ENCODE data around the gene GZMM.
A peak's percentile ranks its signal among the peaks of the same experiment; 100 is the strongest.

GZMM gene

GRCh38 chr19:511101-511851 lies 32.6 kb upstream of the GZMM start:
- peak; percentile 51 to 63 (median 61) for DNase-seq (ENCODE audit: low read depth in 2 of 3, low spot score in 1 of 3)

DNA sequence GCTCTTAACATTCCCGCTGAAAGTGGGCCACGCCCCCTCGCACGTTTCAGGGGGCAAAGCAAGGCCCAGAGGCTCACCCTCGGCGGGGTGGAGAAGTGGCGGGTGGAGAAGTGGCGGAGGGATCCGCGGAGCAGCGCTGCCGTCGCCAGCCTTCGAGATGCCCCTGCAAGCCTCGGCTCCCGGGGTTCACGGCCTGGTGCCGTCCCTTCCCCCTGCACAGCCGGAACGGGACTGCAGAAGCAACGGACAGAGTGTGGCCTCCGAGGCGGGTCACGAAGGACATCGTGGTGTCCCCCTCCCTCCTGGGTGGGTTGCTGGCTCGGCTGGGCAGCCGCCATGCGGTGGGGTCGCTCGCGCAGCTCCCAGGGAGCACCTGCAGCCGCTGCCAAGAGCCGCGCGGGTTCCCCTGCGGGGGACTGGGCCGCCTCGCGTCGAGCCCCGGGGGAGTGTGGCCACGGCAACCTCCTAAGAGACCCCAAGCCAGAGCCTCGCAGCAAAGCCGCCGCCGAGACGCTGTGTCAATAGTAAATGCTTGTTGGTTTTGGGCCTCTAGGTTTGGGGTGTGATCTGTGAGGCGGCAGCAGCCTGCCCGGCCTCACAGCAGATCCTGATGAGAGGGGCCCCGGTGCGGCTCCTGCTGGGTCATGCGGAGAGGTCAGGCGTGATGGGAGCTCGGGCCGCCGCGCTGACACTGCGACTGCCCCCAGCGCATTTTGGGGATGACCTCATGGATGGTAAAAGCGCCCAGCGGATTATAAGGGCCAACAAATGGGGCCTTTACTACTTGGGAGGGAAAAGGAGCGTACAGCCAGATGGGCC lies 31.1 kb upstream of the GZMM start:
- no peak for DNase-seq (ENCODE audit: low read depth in 2 of 3, low spot score in 1 of 3)

DNA sequence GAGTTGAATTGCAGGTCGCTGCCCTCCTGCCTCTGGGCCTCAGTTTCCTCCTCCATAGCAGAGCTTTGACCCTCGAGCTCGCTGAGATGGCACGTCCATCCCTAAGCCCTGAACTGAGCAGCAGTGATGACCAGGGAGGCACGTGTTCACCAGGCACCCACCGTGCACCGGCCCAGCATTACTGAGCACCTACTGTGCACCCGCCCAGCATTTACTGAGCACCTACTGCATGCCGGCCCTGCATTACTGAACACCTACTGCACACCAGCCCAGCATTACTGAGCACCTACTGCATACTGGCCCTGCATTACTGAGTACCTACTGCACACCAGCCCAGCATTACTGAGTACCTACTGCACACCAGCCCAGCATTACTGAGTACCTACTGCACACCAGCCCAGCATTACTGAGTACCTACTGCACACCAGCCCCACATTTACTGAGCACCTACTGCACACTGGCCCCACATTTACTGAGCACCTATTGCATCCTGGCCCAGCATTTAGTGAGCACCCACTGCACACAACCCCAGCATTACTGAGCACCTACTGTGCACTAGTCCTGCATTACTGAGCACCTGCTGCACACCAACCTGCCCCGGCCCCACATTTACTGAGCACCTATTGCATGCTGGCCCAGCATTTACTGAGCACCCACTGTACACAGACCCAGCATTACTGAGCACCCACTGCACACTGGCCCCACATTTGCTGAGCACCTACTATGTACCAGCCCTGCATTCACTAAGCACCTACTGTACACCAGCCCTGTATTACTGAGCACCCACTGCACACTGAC lies 30.3 kb upstream of the GZMM start:
- DNase-seq (ENCODE audit: low read depth in 2 of 3, low spot score in 1 of 3), result no peak

DNA sequence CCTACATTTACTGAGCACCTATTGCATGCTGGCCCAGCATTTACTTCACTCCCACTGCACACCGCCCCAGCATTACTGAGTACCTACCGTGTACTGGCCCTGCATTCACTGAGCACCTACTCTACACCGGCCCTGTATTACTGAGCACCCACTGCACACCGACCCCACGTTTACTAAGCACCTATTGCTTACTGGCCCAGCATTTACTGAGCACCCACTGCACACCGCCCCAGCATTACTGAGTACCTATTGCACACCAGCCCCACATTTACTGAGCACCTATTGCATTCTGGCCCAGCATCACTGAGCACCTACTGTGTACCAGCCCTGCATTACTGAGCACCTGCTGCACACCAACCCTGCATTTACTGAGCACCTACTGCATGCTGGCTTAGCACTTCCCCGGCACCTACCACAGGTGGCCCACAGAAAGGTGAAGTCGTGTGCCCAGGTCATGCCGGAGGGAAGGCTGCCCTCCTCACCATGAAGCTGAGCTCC lies 29.6 kb upstream of the GZMM start:
- DNase-seq (ENCODE audit: low read depth in 2 of 3, low spot score in 1 of 3), result no peak

GRCh38 chr19:517721-518597 lies 25.9 kb upstream of the GZMM start:
- DNase-seq (ENCODE audit: low read depth in 2 of 3, low spot score in 1 of 3), result no peak

GRCh38 chr19:518598-519231 lies 25.1 kb upstream of the GZMM start:
- DNase-seq (ENCODE audit: low read depth in 2 of 3, low spot score in 1 of 3), result no peak

DNA sequence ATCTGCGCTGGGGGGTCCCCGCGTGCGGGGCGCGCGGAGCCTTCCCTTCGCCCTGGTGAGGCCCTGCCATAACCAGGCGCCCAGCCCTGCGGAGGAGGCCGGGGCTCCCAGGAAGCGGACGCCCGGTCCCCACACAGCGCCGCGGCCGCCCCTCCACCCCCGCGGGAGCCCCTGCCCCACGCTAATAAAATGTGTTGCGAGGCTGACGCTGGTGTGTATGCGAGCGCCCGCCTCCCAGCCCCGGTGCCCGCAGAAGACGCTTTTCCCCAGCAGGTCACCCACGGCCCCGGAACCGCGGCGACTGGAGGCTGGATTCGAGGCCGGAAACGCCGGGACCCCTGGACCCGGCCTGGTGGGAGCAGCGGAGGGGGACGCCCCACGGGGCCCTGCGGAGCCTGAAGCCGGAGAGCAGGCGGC lies 24.4 kb upstream of the GZMM start:
- DNase-seq (ENCODE audit: low read depth in 2 of 3, low spot score in 1 of 3), result no peak

DNA sequence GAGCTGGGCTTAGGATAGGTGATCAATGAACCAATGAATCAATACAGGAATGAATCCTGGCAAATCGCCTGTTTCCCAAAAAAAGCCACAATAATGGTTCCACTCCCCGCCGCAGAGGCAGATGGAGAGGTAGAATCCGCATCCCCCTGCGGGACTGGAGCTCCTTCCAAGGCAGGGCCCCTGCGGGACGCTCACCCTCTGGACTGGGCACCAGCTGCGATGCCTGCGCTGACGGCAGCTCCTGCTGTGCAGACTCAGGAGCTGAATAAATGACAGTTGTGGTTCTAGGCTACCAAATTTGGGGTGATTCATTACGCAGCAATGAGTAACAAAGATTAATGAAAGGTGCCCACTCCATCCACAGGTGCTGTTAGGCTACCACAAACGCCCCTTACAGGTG lies 21.1 kb upstream of the GZMM start:
- no peak for DNase-seq (ENCODE audit: low read depth in 2 of 3, low spot score in 1 of 3)

GRCh38 chr19:524062-524674 lies 19.7 kb upstream of the GZMM start:
- DNase-seq (ENCODE audit: low read depth in 2 of 3, low spot score in 1 of 3), result no peak

DNA sequence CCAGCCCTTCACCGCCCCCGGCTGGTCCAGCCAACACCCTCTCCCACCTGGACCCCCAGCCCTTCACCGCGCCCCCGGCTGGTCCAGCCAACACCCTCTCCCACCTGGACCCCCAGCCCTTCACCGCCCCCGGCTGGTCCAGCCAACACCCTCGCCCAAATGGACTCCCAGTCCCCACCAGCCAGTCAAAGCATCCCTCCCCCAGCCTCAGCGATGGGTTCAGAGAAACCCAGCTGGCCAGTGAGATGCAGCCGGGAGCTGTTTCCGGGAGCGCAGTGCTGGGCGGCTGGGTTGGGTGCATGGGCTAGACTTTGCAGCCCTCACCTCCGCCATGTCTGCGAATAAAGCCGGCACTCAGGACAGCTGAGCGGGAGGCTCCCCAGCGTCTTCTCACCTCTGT lies 18.8 kb upstream of the GZMM start:
- no peak for DNase-seq (ENCODE audit: low read depth in 2 of 3, low spot score in 1 of 3)

DNA sequence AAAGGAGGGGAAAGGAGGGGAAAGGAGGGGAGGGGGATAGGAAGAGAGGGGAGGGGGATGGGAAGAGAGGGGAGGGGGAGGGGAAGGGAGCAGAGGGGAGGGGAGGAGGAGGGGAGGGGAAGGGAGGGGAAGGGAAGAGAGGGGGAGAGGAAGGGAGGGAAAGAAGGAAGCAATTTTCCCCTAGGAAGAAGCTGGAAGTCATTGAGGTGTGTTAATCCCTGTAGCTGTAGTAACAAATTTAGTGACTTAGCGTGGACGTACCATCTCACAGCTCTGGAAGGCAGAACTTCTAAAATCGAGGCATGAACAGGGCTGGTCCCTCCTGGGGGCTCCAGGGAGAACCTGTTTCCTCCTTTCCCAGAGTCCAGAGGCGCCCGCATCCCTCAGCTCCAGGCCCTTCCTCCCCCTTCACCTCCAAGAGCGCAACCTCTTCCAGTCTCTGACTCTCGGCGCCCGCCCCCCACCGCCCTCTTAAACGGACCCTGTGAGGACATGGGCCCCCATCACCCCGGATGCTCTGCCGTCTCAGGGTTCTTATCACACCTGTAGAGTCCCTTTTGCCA lies 17.9 kb upstream of the GZMM start:
- DNase-seq (ENCODE audit: low read depth in 2 of 3, low spot score in 1 of 3), result no peak

- DNase-seq (ENCODE audit: low read depth in 2 of 3, low spot score in 1 of 3), result no peak
Measured at GRCh38 chr19:530134-531008, 13.5 kb upstream of the GZMM start.

- peak; percentile 61 to 80 (median 76) for DNase-seq (ENCODE audit: low read depth in 2 of 3, low spot score in 1 of 3)
Measured at GRCh38 chr19:531009-531752, 12.7 kb upstream of the GZMM start.

- DNase-seq (ENCODE audit: low read depth in 2 of 3, low spot score in 1 of 3), result no peak
Measured at GRCh38 chr19:531753-532560, 11.9 kb upstream of the GZMM start, which contains the start of gene CDC34. CDC34 (plus strand) TSS chr19:531760; CDS start chr19:531932, 172 bp downstream.

DNA sequence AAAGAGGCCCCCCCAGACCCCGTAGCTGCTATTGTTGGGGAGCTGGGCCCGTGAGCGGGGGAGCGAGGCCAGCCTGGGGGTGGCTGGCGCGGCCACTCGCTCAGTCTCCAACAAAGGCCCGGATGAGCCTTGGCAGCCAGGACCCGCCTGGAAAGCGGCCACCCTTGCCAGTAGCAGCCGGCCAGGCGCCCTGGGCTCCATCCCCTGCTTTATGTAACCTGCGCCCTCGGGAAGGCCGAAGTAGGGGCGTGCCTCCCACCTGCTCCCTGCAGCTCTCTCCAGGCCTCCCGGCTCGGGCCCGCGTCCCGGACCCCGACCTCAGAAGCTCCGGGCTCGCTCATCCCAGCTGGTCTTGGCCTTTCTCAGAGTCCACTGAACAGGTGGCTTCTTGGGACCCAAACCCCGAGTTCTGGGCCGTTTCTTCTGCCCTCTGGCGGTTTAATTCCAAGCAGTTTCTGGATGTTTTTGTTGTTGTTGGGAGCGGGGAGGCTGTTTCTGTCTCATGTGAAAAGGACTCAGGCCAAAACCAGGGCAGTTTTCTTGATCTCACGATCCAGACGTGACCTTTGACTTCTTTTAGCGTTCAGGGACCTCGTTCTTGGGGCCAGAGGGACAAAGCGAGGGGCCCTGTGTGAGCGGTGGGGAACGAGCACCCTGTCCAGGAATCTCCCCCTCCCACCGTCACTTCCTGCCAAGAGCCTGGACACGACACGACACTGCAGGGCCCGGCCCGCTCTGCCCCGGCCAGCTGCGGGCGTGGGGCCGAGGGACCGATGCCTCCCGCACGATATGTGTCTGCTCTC lies 11.1 kb upstream of the GZMM start:
- no peak for DNase-seq (ENCODE audit: low read depth in 2 of 3, low spot score in 1 of 3)
